CD4-positive, alpha-beta memory T cell (primary cell): ENCODE data around the gene MAOB. TPM values are rescaled to one million over a fixed set of nuclear protein-coding genes. Genes with fewer than 3 reads are reported as not detected.
"Not testable (repeated sequence)": the region's sequence is repeated elsewhere in the genome, so short reads cannot be mapped to it uniquely, and the experiment has no call there.

ENCODE experiments used
- CTCF ChIA-PET: fragments of 350-600 bp; sonication (Branson Sonifier 250); formaldehyde crosslinking; loops from one replicate; lab custom pipeline; 2021; ENCODE audit warnings: inconsistent platforms; ENCODE audit not compliant: partially characterized antibody; lab: Charles Lee
- POLR2A ChIA-PET: fragments of 350-600 bp; sonication (Branson Sonifier 250); formaldehyde crosslinking; loops from one replicate; lab custom pipeline; 2021; ENCODE audit not compliant: partially characterized antibody; lab: Charles Lee
- DNase-seq, 5 donors: peaks; one replicate each; pipeline versions ENCODE4 v3.0.0 to v3.0.0-alpha.2; 2020 to 2022; ENCODE audit warnings: mixed read lengths in 1 of 5
- H3K27ac ChIP-seq: one replicate; pipeline ENCODE4 v1.7.0; 2013; ENCODE audit warnings: low read depth, low read length
- H3K27me3 ChIP-seq: 2 replicates; pipeline ENCODE4 v1.7.0; 2013; ENCODE audit warnings: mild to moderate bottlenecking, low read length, moderate library complexity; ENCODE audit not compliant: insufficient read depth
- H3K36me3 ChIP-seq: 2 replicates; pipeline ENCODE4 v1.7.0; 2013; ENCODE audit warnings: mild to moderate bottlenecking, low read length, moderate library complexity; ENCODE audit not compliant: insufficient read depth
- H3K4me1 ChIP-seq: 2 replicates; pipeline ENCODE4 v1.7.0; 2013; ENCODE audit warnings: mild to moderate bottlenecking, low read length, moderate library complexity; ENCODE audit not compliant: insufficient read depth
- H3K4me3 ChIP-seq, 2 donors: one replicate each; pipeline ENCODE4 v1.7.0; 2013; ENCODE audit warnings: low read length in 2 of 2, mild to moderate bottlenecking in 1 of 2
- H3K9me3 ChIP-seq, 2 donors: one replicate each; pipeline ENCODE4 v1.7.0; 2013; ENCODE audit warnings: low read length in 2 of 2, control low read depth in 1 of 2; ENCODE audit not compliant: control insufficient read depth in 1 of 2
- H3K27ac Mint-ChIP-seq, 7 donors: one replicate each; pipeline ENCODE4 v1.8.0; 2020 to 2021; ENCODE audit warnings: mixed read lengths in 7 of 7, mild to moderate bottlenecking in 6 of 7, inconsistent platforms in 3 of 7, moderate library complexity in 3 of 7
- H3K27me3 Mint-ChIP-seq, 2 donors: one replicate each; pipeline ENCODE4 v1.8.0; 2020 to 2021; ENCODE audit warnings: mixed read lengths in 2 of 2
- H3K36me3 Mint-ChIP-seq, 2 donors: one replicate each; pipeline ENCODE4 v1.8.0; 2020 to 2021; ENCODE audit warnings: mixed read lengths in 2 of 2, inconsistent platforms in 1 of 2, mild to moderate bottlenecking in 1 of 2
- H3K4me1 Mint-ChIP-seq, 4 donors: one replicate each; pipeline ENCODE4 v1.8.0; 2020 to 2021; ENCODE audit warnings: mixed read lengths in 4 of 4, mild to moderate bottlenecking in 1 of 4
- H3K4me3 Mint-ChIP-seq, 8 donors: one replicate each; pipeline ENCODE4 v1.8.0; 2020 to 2021; ENCODE audit warnings: mixed read lengths in 8 of 8, mild to moderate bottlenecking in 7 of 8, moderate library complexity in 6 of 8, inconsistent platforms in 3 of 8
- H3K9me3 Mint-ChIP-seq, 8 donors: one replicate each; pipeline ENCODE4 v1.8.0; 2020 to 2021; ENCODE audit warnings: mixed read lengths in 8 of 8, mild to moderate bottlenecking in 5 of 8, inconsistent platforms in 3 of 8, moderate library complexity in 1 of 8
- intact Hi-C: fragments of 100-400 bp; cut with micrococcal nuclease; formaldehyde crosslinking; loops from one replicate; pipeline ENCODE4 v1.15.1; 2023
- polyA plus RNA-seq, 2 donors: library from polyadenylated mRNA; unstranded; fragments of 300-500 nt; fragmentation: Illumina TruSeq; gene quantifications; one replicate each; pipeline ENCODE4 v1.2.3, GENCODE V29; 2021
- total RNA-seq, 2 experiments: library from RNA; stranded (reverse); gene quantifications; one replicate each; pipeline ENCODE4 v1.2.3, GENCODE V29; 2021

MAOB gene
- total RNA-seq (not detected), polyA plus RNA-seq (not detected)

DNA sequence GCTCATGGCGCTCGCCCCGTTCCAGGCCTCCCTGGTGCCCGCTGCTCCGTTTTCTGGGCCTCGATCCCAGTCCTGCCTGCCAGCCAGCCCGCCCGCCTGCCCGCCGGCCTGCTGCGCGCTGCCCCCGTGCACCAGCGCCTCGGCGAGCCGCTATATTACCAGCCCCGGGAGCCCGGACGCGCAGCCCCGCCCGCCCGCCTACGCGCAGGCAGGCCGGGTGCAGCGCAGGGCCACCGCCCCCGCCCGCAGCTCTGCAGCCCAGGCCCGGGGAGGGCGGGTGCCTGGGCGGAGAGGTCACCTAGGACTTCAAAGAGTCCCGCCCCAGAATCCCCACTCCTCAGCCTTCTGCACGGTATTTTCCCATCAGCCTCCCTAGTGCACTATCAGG lies at the start of gene MAOB:
Gene MAOB (minus strand): TSS at position 157 of the 388 bp plus-strand sequence. CDS start 151 bp downstream, at position 6.
- peak within 1 kb of the TSS in 5 of 8 donors; percentile 20 to 61 (median 35) for H3K4me3 Mint-ChIP-seq
- Histone ChIP-seq H3K36me3 (no peaks in the 10 kb centered on the region), H3K9me3 (no peaks in the 10 kb centered on the region), H3K27me3 (no peaks in the 10 kb centered on the region), H3K27ac (no peak within 1 kb of the TSS), H3K4me1 (no peaks in the 10 kb centered on the region), H3K4me3 (no peak within 1 kb of the TSS)
- peak in 1 of 5 donors; percentile 2 for DNase-seq
- ChIA-PET POLR2A (no interaction called here), CTCF (no interaction called here)
- H3K9me3 Mint-ChIP-seq = no peaks in the 10 kb centered on the region
- no peak within 1 kb of the TSS for H3K27ac Mint-ChIP-seq
- H3K4me1 Mint-ChIP-seq = peaks cover 0 to 2% (median under 1%) of the 10 kb centered on the region in 4 donors
- H3K27me3 Mint-ChIP-seq = peaks cover 11 to 15% of the 10 kb centered on the region in 2 donors
- H3K36me3 Mint-ChIP-seq = no peaks in the 10 kb centered on the region
- intact Hi-C loops = no loop called here

DNA sequence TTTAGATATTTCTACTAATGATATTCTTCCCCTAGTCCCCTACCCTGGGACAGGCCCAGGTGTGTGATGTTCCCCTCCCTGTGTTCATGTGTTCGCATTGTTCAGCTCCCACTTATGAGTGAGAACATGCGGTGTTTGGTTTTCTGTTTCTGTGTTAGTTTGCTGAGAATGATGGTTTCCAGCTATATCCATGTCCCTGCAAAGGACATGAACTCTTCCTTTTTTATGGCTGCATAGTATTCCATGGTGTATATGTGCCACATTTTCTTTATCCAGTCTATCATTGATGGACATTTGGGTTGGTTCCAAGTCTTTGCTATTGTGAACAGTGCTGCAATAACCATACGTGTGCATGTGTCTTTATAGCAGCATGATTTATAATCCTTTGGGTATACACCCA lies 39.8 kb upstream of the MAOB start:
- H3K4me1 Mint-ChIP-seq, H3K27me3 Mint-ChIP-seq, POLR2A ChIA-PET, CTCF ChIA-PET, H3K4me1 ChIP-seq, DNase-seq, H3K36me3 ChIP-seq, intact Hi-C loops, H3K27ac Mint-ChIP-seq, H3K9me3 ChIP-seq, H3K27ac ChIP-seq, H3K4me3 Mint-ChIP-seq, H3K36me3 Mint-ChIP-seq, H3K4me3 ChIP-seq, H3K27me3 ChIP-seq: not testable (repeated sequence)
- H3K9me3 Mint-ChIP-seq = peaks cover 0 to 11% (median 3%) of the 10 kb centered on the region in 8 donors

DNA sequence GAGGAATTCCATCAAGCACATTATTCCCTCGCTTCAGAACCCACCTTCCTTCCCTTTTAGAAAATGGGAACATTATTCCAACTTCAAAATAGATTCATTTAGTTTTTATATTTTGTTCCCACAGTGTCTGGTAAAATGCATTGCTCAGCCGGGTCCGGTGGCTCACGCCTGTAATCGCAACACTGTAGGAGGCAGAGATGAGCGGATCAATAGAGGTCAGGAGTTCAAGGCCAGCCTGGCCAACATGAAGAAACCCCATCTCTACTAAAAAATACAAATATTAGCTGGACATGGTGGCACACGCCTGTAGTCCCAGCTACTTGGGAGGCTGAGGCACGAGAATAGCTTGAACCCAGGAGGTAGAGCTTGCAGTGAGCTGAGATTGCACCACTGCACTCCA lies 28.5 kb upstream of the MAOB start:
- H3K4me1 Mint-ChIP-seq, H3K36me3 ChIP-seq, H3K4me3 Mint-ChIP-seq, intact Hi-C loops, DNase-seq, H3K27me3 ChIP-seq, H3K27ac ChIP-seq, H3K27me3 Mint-ChIP-seq, POLR2A ChIA-PET, H3K4me1 ChIP-seq, H3K9me3 Mint-ChIP-seq, H3K27ac Mint-ChIP-seq, H3K4me3 ChIP-seq, CTCF ChIA-PET, H3K9me3 ChIP-seq, H3K36me3 Mint-ChIP-seq: not testable (repeated sequence)

- no peak overlapping the region for H3K27ac Mint-ChIP-seq
These were observed 27.8 kb upstream of the MAOB start for GRCh38 chrX:43910012-43910411.

GRCh38 chrX:43909141-43909540 lies 26.9 kb upstream of the MAOB start:
- H3K4me3 Mint-ChIP-seq = no peak overlapping the region
- ChIA-PET POLR2A (no interaction called here), CTCF (no interaction called here)
- H3K9me3 Mint-ChIP-seq = no peaks in the 10 kb centered on the region
- no peak for DNase-seq
- no peaks in the 10 kb centered on the region for H3K27me3 Mint-ChIP-seq
- no peaks in the 10 kb centered on the region for H3K36me3 Mint-ChIP-seq
- no peaks in the 10 kb centered on the region for H3K4me1 Mint-ChIP-seq
- H3K9me3 ChIP-seq = no peaks in the 10 kb centered on the region
- H3K4me1 ChIP-seq = no peaks in the 10 kb centered on the region
- H3K27ac ChIP-seq = no peak overlapping the region
- H3K27ac Mint-ChIP-seq = no peak overlapping the region
- no peak overlapping the region for H3K4me3 ChIP-seq
- H3K36me3 ChIP-seq = no peaks in the 10 kb centered on the region
- intact Hi-C loops = no loop called here
- no peaks in the 10 kb centered on the region for H3K27me3 ChIP-seq

More at GRCh38 chrX:43910012-43910411, 27.8 kb upstream of the MAOB start:
- H3K36me3 ChIP-seq = no peaks in the 10 kb centered on the region
- no peak overlapping the region for H3K27ac ChIP-seq
- H3K36me3 Mint-ChIP-seq = no peaks in the 10 kb centered on the region
- H3K4me1 ChIP-seq = no peaks in the 10 kb centered on the region
- POLR2A ChIA-PET = no interaction called here
- intact Hi-C loops = no loop called here
- H3K27me3 Mint-ChIP-seq = peaks cover 1% of the 10 kb centered on the region in 2 donors
- no peaks in the 10 kb centered on the region for H3K9me3 Mint-ChIP-seq
- H3K4me1 Mint-ChIP-seq = no peaks in the 10 kb centered on the region
- DNase-seq = no peak
- H3K27me3 ChIP-seq = no peaks in the 10 kb centered on the region
- no peak overlapping the region for H3K4me3 ChIP-seq
- no peaks in the 10 kb centered on the region for H3K9me3 ChIP-seq
- H3K4me3 Mint-ChIP-seq = no peak overlapping the region
- CTCF ChIA-PET = no interaction called here

DNA sequence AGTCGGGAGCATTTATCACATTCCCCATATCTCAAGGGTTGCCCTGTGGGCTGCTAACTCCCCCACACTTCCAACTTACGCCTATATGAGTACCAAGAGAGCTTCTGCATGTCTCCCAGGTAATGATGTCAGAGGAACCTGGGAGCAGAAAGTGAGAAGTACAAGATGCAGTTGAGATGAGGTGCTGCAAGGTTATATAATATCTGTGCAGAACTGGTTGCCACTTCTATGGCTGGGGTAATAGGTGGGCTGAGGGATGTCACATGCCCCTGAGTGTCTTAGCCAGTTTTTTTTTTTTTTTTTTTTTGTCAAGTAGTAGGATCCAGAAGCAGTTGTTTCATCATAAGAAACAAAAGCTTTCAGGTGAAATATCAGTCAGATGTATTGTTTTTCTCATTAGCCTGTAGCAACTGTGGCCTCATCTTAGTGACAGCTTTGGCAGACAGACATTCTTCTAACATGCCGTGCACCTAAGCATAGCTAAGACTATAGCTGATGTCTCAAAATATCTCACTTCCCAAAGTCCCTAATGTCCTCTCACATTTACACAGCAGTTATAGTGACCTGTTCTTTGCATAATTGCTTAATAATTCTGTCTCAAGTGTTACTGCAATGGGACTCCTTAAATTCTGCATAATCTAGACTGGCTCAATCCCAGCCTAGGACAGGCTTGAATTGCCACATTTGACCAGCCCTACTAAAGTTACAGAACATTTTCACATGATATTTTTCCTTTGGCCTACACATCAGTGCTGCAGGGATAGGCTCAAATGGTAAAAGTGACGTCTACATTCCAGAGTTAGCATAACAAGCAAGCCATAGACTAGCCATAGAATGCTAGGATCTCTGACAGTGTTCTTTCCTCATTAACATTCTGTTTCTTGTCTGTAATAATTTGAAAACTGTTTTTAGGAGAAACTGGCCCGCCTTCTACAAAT lies 17.9 kb upstream of the MAOB start:
- H3K4me3 ChIP-seq = no peak overlapping the region
- Mint-ChIP-seq H3K36me3 (no peaks in the 10 kb centered on the region), H3K9me3 (no peaks in the 10 kb centered on the region), H3K27me3 (no peaks in the 10 kb centered on the region), H3K4me1 (no peaks in the 10 kb centered on the region), H3K27ac (no peak overlapping the region), H3K4me3 (no peak overlapping the region)
- DNase-seq = no peak
- no peaks in the 10 kb centered on the region for H3K9me3 ChIP-seq
- ChIA-PET POLR2A (no interaction called here), CTCF (no interaction called here)
- H3K4me1 ChIP-seq = no peaks in the 10 kb centered on the region
- no peaks in the 10 kb centered on the region for H3K27me3 ChIP-seq
- intact Hi-C loops = no loop called here
- no peak overlapping the region for H3K27ac ChIP-seq
- no peaks in the 10 kb centered on the region for H3K36me3 ChIP-seq

- intact Hi-C loops = no loop called here
- H3K9me3 ChIP-seq = no peaks in the 10 kb centered on the region
- H3K27me3 ChIP-seq = no peaks in the 10 kb centered on the region
- H3K4me1 Mint-ChIP-seq = no peaks in the 10 kb centered on the region
- ChIA-PET POLR2A (no interaction called here), CTCF (no interaction called here)
- no peak overlapping the region for H3K27ac ChIP-seq
- DNase-seq = no peak
- no peak overlapping the region for H3K27ac Mint-ChIP-seq
- H3K4me1 ChIP-seq = no peaks in the 10 kb centered on the region
- H3K4me3 Mint-ChIP-seq = no peak overlapping the region
- H3K27me3 Mint-ChIP-seq = no peaks in the 10 kb centered on the region
- no peaks in the 10 kb centered on the region for H3K36me3 ChIP-seq
- no peak overlapping the region for H3K4me3 ChIP-seq
- H3K9me3 Mint-ChIP-seq = no peaks in the 10 kb centered on the region
- H3K36me3 Mint-ChIP-seq = no peaks in the 10 kb centered on the region
These were observed 16.3 kb upstream of the MAOB start for GRCh38 chrX:43898406-43899035.
